ENCODE data around the gene KIAA0586.

GRCh38 chr14:58398895-58399294 is 28.6 kb upstream of the KIAA0586 start:
- no peak for TF ChIP-seq CTCF (IDR thresholded peaks at IDR 0.05)
- TF ChIP-seq ZNF121 (CRISPR knock-in tag; IDR thresholded peaks at IDR 0.05), result no peak
